GM12891 (cell line): ENCODE data around the gene NOTCH4.

ENCODE experiments used
- DNase-seq: peaks from one replicate; pipeline ENCODE4 v3.0.0; 2011; ENCODE audit warnings: low spot score; ENCODE audit not compliant: insufficient read length
- FAIRE-seq: peaks from 2 replicates; lab custom pipeline; 2011; peaks lifted over from hg19 to GRCh38; lab: Jason Lieb, UNC
- PAX5 ChIP-seq: IDR thresholded peaks from 2 replicates; pipeline ENCODE4 v1.6.1; 2011; ENCODE audit warnings: low read length, moderate library complexity, mild to moderate bottlenecking; ENCODE audit not compliant: insufficient read depth, severe bottlenecking
- POLR2A ChIP-seq: IDR thresholded peaks from 2 replicates; pipeline ENCODE4 v1.6.1; 2011; ENCODE audit warnings: low read depth, low read length, control low read depth
- POLR2AphosphoS5 ChIP-seq: IDR thresholded peaks from 2 replicates; pipeline ENCODE4 v1.6.1; 2011; ENCODE audit warnings: low read depth, low read length, control low read depth
- POU2F2 ChIP-seq: IDR thresholded peaks from 2 replicates; pipeline ENCODE4 v1.6.1; 2011; ENCODE audit warnings: low read depth, mild to moderate bottlenecking, control low read depth, low read length, moderate library complexity
- SPI1 ChIP-seq: IDR thresholded peaks from 2 replicates; pipeline ENCODE4 v1.6.1; 2011; ENCODE audit warnings: low read depth, low read length, control low read depth
- TAF1 ChIP-seq: IDR thresholded peaks from 2 replicates; pipeline ENCODE4 v1.6.1; 2011; ENCODE audit warnings: low read depth, low read length, control low read depth

The NOTCH4 gene

DNA sequence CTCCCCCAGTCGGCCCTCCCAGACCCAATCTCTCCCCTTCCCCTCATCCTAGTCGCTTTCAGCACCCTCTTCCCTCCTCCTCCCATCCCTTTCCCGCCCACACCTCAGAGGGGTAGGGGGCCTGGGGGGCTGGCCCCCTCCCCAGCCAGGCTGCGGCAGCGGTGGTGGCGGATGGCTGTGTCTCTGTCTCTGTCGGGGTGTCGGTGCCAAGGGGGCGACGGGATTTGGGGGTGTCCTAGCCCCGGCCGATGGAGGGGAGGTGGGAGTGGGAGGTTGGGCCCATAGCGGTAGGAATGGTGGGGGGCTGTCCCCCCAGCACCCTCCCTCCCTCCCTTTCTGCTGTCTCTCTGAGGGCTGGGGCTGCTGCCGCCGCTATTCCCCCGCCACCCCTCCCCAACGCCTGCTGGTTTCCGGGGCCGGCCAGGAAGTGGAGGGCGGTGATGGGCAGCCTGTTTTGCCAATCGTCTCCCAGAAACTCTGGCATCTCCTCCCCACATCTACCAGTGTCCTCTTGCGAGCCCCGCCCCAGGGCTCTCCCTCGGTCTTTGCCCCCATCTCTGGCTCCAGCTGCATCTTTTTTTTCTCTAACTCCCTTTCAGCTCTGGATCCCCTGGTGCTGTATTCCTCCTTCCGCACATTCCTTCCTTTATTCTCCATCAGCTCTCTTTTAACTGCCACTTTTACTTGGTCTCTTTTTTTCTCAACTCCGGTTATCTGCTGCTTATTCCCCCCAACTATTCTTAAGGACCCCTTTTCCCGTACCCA lies 48.0 kb downstream of the NOTCH4 start, which contains the start of gene AGPAT1:
AGPAT1 (minus strand) TSS at position 374 of the 765 bp plus-strand sequence. CDS start 4,588 bp downstream, outside the sequence.
- FAIRE-seq = peak; percentile 68

DNA sequence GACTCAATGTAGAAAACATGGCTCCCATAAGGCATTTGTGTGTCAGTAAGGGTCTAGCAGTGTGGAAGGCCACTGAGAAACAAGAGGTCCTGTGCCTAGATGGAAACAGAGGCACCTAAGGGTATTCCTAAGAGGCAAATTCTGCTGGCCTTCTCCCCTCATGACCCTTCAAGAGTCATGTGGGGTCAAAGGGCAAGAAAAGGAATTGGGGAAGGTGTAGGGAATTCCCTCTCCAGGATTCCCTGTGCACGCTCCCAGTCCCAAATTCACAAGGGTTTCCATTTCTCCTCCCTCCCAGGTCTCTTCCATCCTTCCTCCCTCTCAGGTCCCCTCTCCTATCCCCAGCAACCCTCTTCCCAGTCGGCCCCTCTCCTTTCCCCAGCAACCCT lies 48.6 kb downstream of the NOTCH4 start:
- TF ChIP-seq PAX5 = no peak
- TF ChIP-seq POU2F2 = no peak
- no peak for TF ChIP-seq SPI1
- no peak for TF ChIP-seq TAF1
- no peak for TF ChIP-seq POLR2AphosphoS5
- no peak for TF ChIP-seq POLR2A
- no peak for FAIRE-seq
- DNase-seq = no peak

More for the DNA sequence above, 48.0 kb downstream of the NOTCH4 start, which contains the start of gene AGPAT1:
- TF ChIP-seq SPI1 = no peak
- no peak for TF ChIP-seq TAF1
- no peak for TF ChIP-seq POU2F2
- peak; percentile 97 for DNase-seq

DNA sequence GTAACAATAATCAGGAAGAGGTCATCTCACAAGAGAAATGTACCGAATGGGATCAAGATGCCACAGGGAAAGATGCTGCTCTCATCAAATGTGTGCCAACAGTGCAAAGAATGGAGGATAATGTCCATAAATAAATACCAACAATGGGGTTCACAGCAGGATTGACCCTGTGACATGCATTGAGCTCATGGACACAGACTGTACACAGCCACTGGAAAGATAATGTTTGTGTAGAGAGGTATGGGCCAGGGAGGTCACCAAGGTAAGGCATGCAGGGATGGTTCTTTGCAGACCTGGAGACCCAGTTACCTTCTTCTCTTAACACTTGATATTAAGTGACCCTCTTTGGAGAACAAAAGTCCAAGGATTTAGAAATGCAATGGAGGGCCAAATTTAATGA lies 49.5 kb downstream of the NOTCH4 start:
- DNase-seq (no peak), FAIRE-seq (no peak)
- TF ChIP-seq PAX5 = no peak
- no peak for TF ChIP-seq POU2F2
- no peak for TF ChIP-seq POLR2AphosphoS5
- no peak for TF ChIP-seq TAF1
- TF ChIP-seq SPI1 = no peak
- no peak for TF ChIP-seq POLR2A

DNA sequence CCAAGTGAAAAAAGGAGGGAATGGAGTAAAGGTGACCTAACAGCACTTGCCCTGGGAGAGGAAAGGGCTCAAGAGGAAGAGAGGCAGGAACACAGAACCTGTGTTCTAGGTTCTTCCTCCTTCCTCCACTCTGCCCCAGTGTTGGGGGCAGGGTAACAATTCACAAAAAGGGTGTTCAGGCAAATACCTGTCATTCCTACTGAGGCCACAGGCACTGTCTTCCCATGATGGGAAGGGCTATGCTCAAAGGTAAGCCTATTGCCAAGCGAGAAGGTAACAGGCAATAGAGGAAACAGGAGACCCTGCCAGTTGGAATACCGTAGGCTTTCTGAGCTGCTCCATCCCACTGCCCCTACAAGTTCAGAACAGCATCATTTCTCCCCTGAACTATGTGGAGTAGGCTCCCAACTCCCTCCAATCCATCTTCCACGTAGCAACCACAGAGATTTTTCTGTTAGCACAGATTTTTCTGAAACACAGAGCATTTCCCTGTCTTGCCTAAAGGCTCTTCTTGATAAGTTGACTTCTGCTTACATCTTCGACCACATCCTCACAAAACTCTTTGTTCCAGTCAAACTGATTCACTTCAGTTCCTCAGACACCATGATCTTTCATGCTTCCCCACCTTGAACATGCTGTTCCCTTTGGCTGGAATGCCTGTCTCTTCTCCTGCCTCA lies 50.7 kb downstream of the NOTCH4 start:
- FAIRE-seq (no peak), DNase-seq (no peak)
- TF ChIP-seq POLR2A (no peak), SPI1 (0 out of 2 replicates have a peak, but pooled peaks have one; percentile 3)

DNA sequence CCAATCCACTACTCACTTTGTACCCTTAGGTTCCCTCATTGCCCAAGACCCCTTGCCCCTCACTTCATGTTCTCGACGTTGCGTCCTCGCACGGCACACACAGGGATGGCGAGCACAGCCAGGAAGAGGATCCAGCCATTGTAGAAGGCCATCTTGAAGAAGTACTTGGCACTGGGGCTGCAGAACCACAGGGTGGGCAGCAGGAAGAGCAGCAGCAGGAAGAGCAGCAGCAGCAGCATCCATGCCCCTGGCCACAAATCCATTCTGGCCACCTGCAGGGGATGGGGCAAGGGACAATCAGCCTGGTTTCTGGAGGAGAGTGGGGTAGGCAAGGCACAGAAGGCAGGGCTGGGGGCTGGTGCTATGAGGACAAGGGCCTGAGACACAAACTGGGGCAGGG lies 52.6 kb downstream of the NOTCH4 start:
- no peak for FAIRE-seq
- DNase-seq = no peak
- TF ChIP-seq POLR2AphosphoS5 (no peak), POU2F2 (no peak), TAF1 (no peak), POLR2A (no peak), PAX5 (no peak), SPI1 (no peak)

DNA sequence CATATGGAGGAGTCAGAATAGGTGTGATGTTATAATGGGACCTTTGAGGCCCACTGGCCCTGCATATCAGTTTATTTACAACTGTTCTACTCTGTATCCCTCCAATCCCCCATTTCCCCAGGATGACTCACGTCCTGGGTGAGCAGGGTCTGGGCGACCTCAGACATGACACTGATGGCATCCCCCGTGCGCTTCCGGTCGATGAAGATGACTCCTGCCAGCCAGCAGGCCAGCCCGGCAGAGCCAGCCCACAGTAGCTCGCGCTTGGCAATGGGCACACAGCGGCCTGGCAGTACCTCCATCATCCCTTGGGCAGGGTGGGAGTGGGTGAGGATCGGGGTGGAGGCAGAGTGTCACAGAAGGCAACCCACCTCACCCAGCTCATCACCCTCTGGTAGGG lies 53.6 kb downstream of the NOTCH4 start:
- no peak for DNase-seq
- FAIRE-seq = no peak
- TF ChIP-seq SPI1 (no peak), POU2F2 (no peak), POLR2A (no peak), POLR2AphosphoS5 (no peak), PAX5 (no peak), TAF1 (no peak)

DNA sequence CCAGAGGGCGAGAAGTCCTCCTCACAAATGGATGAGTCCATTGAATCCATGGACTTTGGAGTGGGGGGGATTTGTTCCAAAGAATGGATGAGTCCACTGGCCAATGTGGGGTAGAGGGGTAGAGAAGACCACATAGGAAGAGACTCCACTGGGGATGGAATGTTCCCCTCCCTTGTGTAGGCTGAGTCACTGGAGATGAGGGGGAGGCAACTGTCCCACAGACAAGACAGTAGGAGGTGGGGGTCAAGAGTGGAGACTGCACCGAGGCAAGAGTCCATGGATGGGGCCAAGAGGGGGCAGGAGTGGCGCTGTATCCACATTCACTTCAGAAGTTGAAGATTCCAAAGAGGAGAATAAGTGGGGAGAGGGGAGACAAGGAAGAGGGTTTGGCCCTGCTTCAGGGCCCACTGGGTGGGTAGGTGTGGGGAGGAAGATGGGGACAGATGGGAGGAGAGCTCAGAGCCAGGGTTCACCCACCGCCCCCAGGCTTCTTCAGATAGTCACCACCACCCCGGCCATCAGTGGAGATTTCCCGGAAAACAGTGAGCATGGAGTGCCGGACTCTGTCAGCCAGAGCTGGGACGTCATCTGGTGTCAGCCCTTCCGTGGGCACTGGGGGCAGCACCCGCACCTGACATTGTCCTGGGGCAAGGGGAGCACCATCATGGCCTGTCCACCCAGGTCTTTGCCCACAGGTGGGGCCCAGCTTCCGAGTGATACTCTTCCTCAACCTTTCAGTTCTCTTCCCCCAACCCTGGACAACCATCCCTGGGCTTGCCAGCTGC lies 54.9 kb downstream of the NOTCH4 start:
- FAIRE-seq = no peak
- DNase-seq = no peak
- no peak for TF ChIP-seq SPI1
- TF ChIP-seq POLR2A = no peak
- TF ChIP-seq POU2F2 = no peak
- TF ChIP-seq TAF1 = no peak
- TF ChIP-seq POLR2AphosphoS5 = no peak
- TF ChIP-seq PAX5 = no peak

DNA sequence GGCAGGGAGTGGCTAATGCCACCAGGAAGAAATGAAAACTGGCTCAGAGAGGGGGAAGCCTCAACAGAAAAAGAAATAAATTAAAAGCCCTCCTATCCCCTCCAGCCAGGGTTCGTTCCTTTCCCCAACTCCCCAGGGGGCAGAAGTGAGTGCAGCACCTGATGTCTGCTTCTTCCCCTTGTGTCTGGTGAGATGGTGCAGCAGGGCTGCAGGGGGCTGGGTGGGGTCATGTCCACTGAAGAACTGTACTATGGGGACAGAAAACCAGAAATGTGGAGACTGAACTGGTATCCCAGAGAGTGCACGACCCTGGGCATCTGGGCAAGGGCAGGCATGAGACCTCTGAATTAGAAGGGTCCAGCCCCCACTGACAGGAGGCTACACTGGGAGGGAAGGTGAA lies 55.5 kb downstream of the NOTCH4 start:
- DNase-seq (no peak), FAIRE-seq (no peak)
- TF ChIP-seq POLR2AphosphoS5 (no peak), POLR2A (no peak), POU2F2 (no peak), SPI1 (no peak), TAF1 (no peak), PAX5 (no peak)

DNA sequence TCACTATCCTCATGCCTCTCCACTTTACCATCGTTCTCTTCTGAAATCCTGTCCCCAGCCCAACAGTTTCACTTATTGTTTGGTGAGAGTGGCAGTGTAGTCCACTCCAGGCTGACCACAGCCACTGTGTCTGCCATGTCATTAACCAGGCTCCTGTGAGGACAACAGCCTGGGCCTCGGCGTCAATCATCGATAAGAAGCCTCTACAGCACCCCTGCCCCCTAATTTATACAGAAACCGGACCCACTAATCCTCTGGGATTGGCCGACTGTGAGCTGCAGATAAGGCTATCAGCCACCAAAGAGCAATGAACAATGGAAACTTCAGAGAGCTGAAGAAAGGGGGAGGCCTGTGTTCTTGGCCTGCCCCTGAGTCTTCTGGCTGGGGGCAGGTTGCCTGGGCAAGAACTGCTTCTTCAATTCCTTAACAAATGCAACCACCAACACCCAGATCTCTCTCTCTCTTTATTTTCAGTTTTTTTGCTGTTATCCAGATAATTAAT lies 56.1 kb downstream of the NOTCH4 start:
- TF ChIP-seq PAX5 = no peak
- TF ChIP-seq POLR2AphosphoS5 = no peak
- TF ChIP-seq TAF1 = no peak
- no peak for TF ChIP-seq SPI1
- no peak for TF ChIP-seq POU2F2
- DNase-seq (no peak), FAIRE-seq (no peak)

DNA sequence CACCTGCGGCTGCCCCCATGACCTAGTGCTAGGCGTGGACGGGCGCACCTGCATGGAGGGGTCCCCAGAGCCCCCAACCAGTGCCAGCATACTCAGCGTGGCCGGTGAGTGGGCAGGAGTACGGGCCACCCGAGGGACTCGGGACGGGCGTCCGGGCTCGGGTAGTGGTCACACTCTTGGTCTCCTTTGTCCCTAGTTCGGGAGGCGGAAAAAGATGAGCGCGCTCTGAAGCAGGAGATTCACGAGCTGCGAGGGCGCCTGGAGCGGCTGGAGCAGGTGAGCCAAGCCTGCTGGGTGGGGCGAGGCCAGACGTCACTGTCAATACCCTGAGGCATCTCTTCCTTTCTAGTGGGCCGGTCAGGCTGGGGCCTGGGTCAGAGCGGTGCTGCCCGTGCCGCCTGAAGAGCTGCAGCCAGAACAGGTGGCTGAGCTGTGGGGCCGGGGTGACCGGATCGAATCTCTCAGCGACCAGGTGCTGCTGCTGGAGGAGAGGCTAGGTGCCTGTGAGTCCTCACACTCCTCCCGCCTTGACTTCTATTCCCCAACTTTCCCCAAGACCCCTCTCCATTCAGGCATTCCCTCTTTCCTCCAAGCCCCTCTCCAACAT lies 56.6 kb downstream of the NOTCH4 start:
- DNase-seq (no peak), FAIRE-seq (no peak)
- TF ChIP-seq POU2F2 (no peak), TAF1 (no peak), POLR2A (no peak), SPI1 (no peak), POLR2AphosphoS5 (no peak), PAX5 (no peak)
